ENCODE results near the gene CLIP2.

CLIP2 gene

GRCh38 chr7:74299401-74299800 is 10.2 kb downstream of the CLIP2 start:
- no peak overlapping the region for H3K4me3 ChIP-seq (replicated peaks in 1 of 2; ENCODE audit: low read depth in 2 of 2, low read length in 2 of 2)
- TF ChIP-seq CTCF (IDR thresholded peaks at IDR 0.05; ENCODE audit: low read depth, low read length), result no peak
- no peak for DNase-seq (ENCODE audit: low read depth in 2 of 2)

GRCh38 chr7:74300926-74301325 is 11.7 kb downstream of the CLIP2 start:
- TF ChIP-seq CTCF (IDR thresholded peaks at IDR 0.05; ENCODE audit: low read depth, low read length), result no peak
- H3K4me3 ChIP-seq (replicated peaks in 1 of 2; ENCODE audit: low read depth in 2 of 2, low read length in 2 of 2), result no peak overlapping the region
- no peak for DNase-seq (ENCODE audit: low read depth in 2 of 2)

- DNase-seq (ENCODE audit: low read depth in 2 of 2), result no peak
- H3K4me3 ChIP-seq (replicated peaks in 1 of 2; ENCODE audit: low read depth in 2 of 2, low read length in 2 of 2), result no peak overlapping the region
- no peak for TF ChIP-seq CTCF (IDR thresholded peaks at IDR 0.05; ENCODE audit: low read depth, low read length)
Measured at GRCh38 chr7:74302745-74303221, 13.6 kb downstream of the CLIP2 start.

GRCh38 chr7:74304550-74304949 is 15.3 kb downstream of the CLIP2 start:
- no peak for TF ChIP-seq CTCF (IDR thresholded peaks at IDR 0.05; ENCODE audit: low read depth, low read length)
- no peak overlapping the region for H3K4me3 ChIP-seq (replicated peaks in 1 of 2; ENCODE audit: low read depth in 2 of 2, low read length in 2 of 2)
- no peak for DNase-seq (ENCODE audit: low read depth in 2 of 2)

- DNase-seq (ENCODE audit: low read depth in 2 of 2), result no peak
- H3K4me3 ChIP-seq (replicated peaks in 1 of 2; ENCODE audit: low read depth in 2 of 2, low read length in 2 of 2), result no peak overlapping the region
- TF ChIP-seq CTCF (IDR thresholded peaks at IDR 0.05; ENCODE audit: low read depth, low read length), result no peak
Measured at GRCh38 chr7:74306004-74306729, 17.0 kb downstream of the CLIP2 start.

- no peak overlapping the region for H3K4me3 ChIP-seq (replicated peaks in 1 of 2; ENCODE audit: low read depth in 2 of 2, low read length in 2 of 2)
- no peak for TF ChIP-seq CTCF (IDR thresholded peaks at IDR 0.05; ENCODE audit: low read depth, low read length)
- peak; percentile 69 to 70 for DNase-seq (ENCODE audit: low read depth in 2 of 2)
Measured at GRCh38 chr7:74306730-74307469, 17.7 kb downstream of the CLIP2 start.
